ENCODE results near the gene LRP6.

Gene LRP6

GRCh38 chr12:12194206-12194605, 72.6 kb downstream of the LRP6 start:
- H3K9ac ChIP-seq (ENCODE audit: low read depth, low read length, poor library complexity, severe bottlenecking): no peak overlapping the region
- H2AFZ ChIP-seq (ENCODE audit: low read length): no peak overlapping the region
- H3K4me3 ChIP-seq (ENCODE audit: low read length, poor library complexity, severe bottlenecking): no peak overlapping the region
- H4K20me1 ChIP-seq (ENCODE audit: insufficient read depth, low read length, poor library complexity, severe bottlenecking): peaks cover 2% of the 10 kb centered on the region
- H3K4me2 ChIP-seq (ENCODE audit: low read depth, low read length, poor library complexity, severe bottlenecking): no peak overlapping the region
- no peaks in the 10 kb centered on the region for H3K79me2 ChIP-seq (ENCODE audit: insufficient read depth, low read length)
- TF ChIP-seq CTCF (conservative IDR thresholded peaks at IDR 0.05; ENCODE audit: low read length): no peak
- no peak for TF ChIP-seq EZH2phosphoT487 (IDR thresholded peaks at IDR 0.05; ENCODE audit: borderline replicate concordance)
- H3K36me3 ChIP-seq (ENCODE audit: insufficient read depth, low read length): no peaks in the 10 kb centered on the region; the same call in 1 of the 2 replicates
- no peaks in the 10 kb centered on the region for H3K27me3 ChIP-seq (ENCODE audit: insufficient read depth, low read length, poor library complexity, severe bottlenecking)
- no peaks in the 10 kb centered on the region for H3K9me2 ChIP-seq (replicated peaks; ENCODE audit: low read depth, low read length)
- H3F3A ChIP-seq (ENCODE audit: low read depth): no peaks in the 10 kb centered on the region
- no peaks in the 10 kb centered on the region for H3K9me3 ChIP-seq (ENCODE audit: insufficient read depth, low read depth, low read length)
- peaks cover 8% of the 10 kb centered on the region for H3K4me1 ChIP-seq (ENCODE audit: insufficient read depth, low read length, poor library complexity, severe bottlenecking)

- no peak for TF ChIP-seq CTCF (conservative IDR thresholded peaks at IDR 0.05; ENCODE audit: low read length)
- no peak for TF ChIP-seq EZH2phosphoT487 (IDR thresholded peaks at IDR 0.05; ENCODE audit: borderline replicate concordance)
- Histone ChIP-seq H3K9me3 (ENCODE audit: insufficient read depth, low read depth, low read length) (no peaks in the 10 kb centered on the region), H2AFZ (ENCODE audit: low read length) (no peak overlapping the region), H3F3A (ENCODE audit: low read depth) (no peaks in the 10 kb centered on the region), H3K79me2 (ENCODE audit: insufficient read depth, low read length) (no peaks in the 10 kb centered on the region), H3K4me1 (ENCODE audit: insufficient read depth, low read length, poor library complexity, severe bottlenecking) (peaks cover 8% of the 10 kb centered on the region), H3K4me2 (ENCODE audit: low read depth, low read length, poor library complexity, severe bottlenecking) (peak overlapping the region; percentile 20), H3K9me2 (replicated peaks; ENCODE audit: low read depth, low read length) (no peaks in the 10 kb centered on the region), H3K9ac (ENCODE audit: low read depth, low read length, poor library complexity, severe bottlenecking) (no peak overlapping the region), H3K4me3 (ENCODE audit: low read length, poor library complexity, severe bottlenecking) (no peak overlapping the region), H3K36me3 (ENCODE audit: insufficient read depth, low read length) (no peaks in the 10 kb centered on the region), H4K20me1 (ENCODE audit: insufficient read depth, low read length, poor library complexity, severe bottlenecking) (peaks cover 2% of the 10 kb centered on the region), H3K27me3 (ENCODE audit: insufficient read depth, low read length, poor library complexity, severe bottlenecking) (no peaks in the 10 kb centered on the region)
Observed at GRCh38 chr12:12191008-12191407, 75.8 kb downstream of the LRP6 start.

- Histone ChIP-seq H3K4me2 (ENCODE audit: low read depth, low read length, poor library complexity, severe bottlenecking) (peak overlapping the region; percentile 20), H2AFZ (ENCODE audit: low read length) (no peak overlapping the region), H3K79me2 (ENCODE audit: insufficient read depth, low read length) (no peaks in the 10 kb centered on the region), H4K20me1 (ENCODE audit: insufficient read depth, low read length, poor library complexity, severe bottlenecking) (peaks cover 2% of the 10 kb centered on the region), H3K9me2 (replicated peaks; ENCODE audit: low read depth, low read length) (no peaks in the 10 kb centered on the region), H3K36me3 (ENCODE audit: insufficient read depth, low read length) (no peaks in the 10 kb centered on the region), H3K9me3 (ENCODE audit: insufficient read depth, low read depth, low read length) (no peaks in the 10 kb centered on the region), H3K9ac (ENCODE audit: low read depth, low read length, poor library complexity, severe bottlenecking) (no peak overlapping the region), H3F3A (ENCODE audit: low read depth) (no peaks in the 10 kb centered on the region), H3K27me3 (ENCODE audit: insufficient read depth, low read length, poor library complexity, severe bottlenecking) (no peaks in the 10 kb centered on the region), H3K4me1 (ENCODE audit: insufficient read depth, low read length, poor library complexity, severe bottlenecking) (peaks cover 8% of the 10 kb centered on the region), H3K4me3 (ENCODE audit: low read length, poor library complexity, severe bottlenecking) (no peak overlapping the region)
- TF ChIP-seq EZH2phosphoT487 (IDR thresholded peaks at IDR 0.05; ENCODE audit: borderline replicate concordance) (no peak), CTCF (conservative IDR thresholded peaks at IDR 0.05; ENCODE audit: low read length) (no peak)
Observed at GRCh38 chr12:12190087-12190809, 76.6 kb downstream of the LRP6 start.

Measured in Loucy (cell line).